Loucy (cell line): Measurements from ENCODE around the gene TTC27.

Source experiments
- CTCF ChIP-seq: fragments of 200-600 bp; sonication (generic); conservative IDR thresholded peaks from 2 replicates; pipeline ENCODE4 v1.5.1; 2014; ENCODE audit warnings: mild to moderate bottlenecking, antibody characterized with exemption, low read length
- EZH2phosphoT487 ChIP-seq: fragments of 200-600 bp; IDR thresholded peaks from 2 replicates; pipeline ENCODE4 v1.6.1; 2018; ENCODE audit warnings: antibody characterized with exemption, mild to moderate bottlenecking, moderate library complexity, borderline replicate concordance

- no peak for TF ChIP-seq CTCF
- TF ChIP-seq EZH2phosphoT487 = no peak
These were observed 71.3 kb downstream of the TTC27 start for GRCh38 chr2:32699151-32699550.
